Sciatic nerve (tissue), 2 donors: Measurements from ENCODE around the gene GALNT12. TPM values are rescaled to one million over a fixed set of nuclear protein-coding genes. Genes with fewer than 3 reads are reported as not detected.

Experiments
- ATAC-seq: fragments of 200-7000 bp; cut with Tn5 transposase; one replicate; pipeline ENCODE4 v1.9.1; 2020; ENCODE audit warnings: mild to moderate bottlenecking, moderate library complexity
- DNase-seq: peaks from one replicate; pipeline ENCODE4 v3.0.0-alpha.2; 2020; ENCODE audit warnings: low spot score
- intact Hi-C: fragments of 100-400 bp; cut with DNase I; formaldehyde crosslinking; loops from one replicate; pipeline ENCODE4 v1.14.2; 2022
- total RNA-seq: library from RNA; stranded (reverse); fragmentation: NEBNext Ultra II Directional; extraction: Animal tissue kit (Norgen Biotek cat#: 25700); gene quantifications from one replicate; pipeline ENCODE4 v1.2.1, GENCODE V29; 2021
- donor health status: DM: no; HTN: no; CAD: no.
- donor health status: DM: no; HTN: no; CAD: no.

The GALNT12 gene
- total RNA-seq, 1 donor from 2014 or later: 10.7 TPM

DNA sequence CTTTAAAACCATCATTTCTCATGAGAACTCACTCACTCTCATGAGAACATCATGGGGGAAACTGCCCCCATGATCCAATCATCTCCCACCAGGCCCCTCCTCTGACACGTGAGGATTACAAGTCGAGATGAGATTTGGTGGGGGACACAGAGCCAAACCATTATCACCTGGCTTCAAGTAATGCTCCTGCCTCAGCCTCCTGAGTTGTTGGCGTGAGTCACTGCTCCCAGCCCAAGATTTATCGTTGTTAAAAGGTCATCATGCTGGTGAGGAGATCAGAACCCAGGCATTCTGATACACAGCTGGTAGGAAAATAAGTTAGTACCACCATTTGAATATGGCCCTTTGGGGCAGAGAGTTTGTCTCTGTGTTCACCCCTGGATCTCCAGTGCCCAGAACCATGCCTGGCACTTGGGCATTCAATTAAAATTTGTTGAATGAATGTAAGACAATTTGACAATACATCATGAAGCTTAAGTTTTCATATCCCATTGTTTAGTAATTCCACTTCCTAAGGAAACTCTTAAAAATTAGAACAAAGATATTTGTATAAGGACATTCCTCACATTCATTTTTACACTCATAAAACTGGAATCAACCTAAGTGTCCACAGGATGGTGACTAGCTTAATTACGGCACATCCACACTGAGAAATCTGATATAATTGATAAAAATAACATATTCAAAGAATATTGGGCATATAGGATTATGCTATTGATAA lies 78.3 kb downstream of the GALNT12 start:
- ATAC-seq: no peak
- intact Hi-C loops: no loop called here
- peak; percentile 44 for DNase-seq

DNA sequence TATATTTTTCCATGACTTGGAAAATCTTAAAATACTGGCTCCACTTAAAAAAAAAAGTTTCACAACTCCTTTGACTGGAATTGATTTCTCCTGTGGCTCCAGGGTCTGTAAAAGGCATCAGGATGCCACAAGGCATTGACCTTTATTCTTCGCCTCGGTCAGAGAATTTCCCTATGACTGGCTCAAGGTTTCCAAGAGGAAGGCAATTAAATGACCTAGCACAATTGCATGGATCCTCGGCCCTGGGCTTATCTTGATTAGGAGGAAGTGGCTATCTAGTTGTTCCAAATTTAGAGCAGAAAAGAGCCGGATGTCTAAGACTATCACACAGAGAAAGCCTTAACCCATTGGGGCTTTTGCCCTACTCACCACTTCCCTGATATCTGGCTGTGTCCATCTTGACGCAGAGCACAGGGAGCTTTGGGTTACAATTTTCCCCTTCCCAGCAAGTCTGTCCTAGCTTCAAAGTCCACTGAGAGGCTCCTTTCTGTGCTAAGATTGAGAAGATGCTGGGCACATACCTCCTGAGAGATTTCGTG lies 79.3 kb downstream of the GALNT12 start:
- DNase-seq (peak; percentile 57), ATAC-seq (peak; percentile 52)
- intact Hi-C loops: no loop called here

- intact Hi-C loops: no loop called here
- DNase-seq: peak; percentile 60
- ATAC-seq: no peak
Observed at GRCh38 chr9:98887918-98888510, 80.5 kb downstream of the GALNT12 start.

- intact Hi-C loops: no loop called here
- ATAC-seq: peak; percentile 80
- DNase-seq: peak; percentile 54
Observed at GRCh38 chr9:98888801-98889421, 81.4 kb downstream of the GALNT12 start.

GRCh38 chr9:98890256-98890655 lies 82.8 kb downstream of the GALNT12 start:
- intact Hi-C loops: no loop called here
- DNase-seq (no peak), ATAC-seq (no peak)

- ATAC-seq (no peak), DNase-seq (no peak)
- intact Hi-C loops: no loop called here
Observed at GRCh38 chr9:98892288-98892687, 84.8 kb downstream of the GALNT12 start.

DNA sequence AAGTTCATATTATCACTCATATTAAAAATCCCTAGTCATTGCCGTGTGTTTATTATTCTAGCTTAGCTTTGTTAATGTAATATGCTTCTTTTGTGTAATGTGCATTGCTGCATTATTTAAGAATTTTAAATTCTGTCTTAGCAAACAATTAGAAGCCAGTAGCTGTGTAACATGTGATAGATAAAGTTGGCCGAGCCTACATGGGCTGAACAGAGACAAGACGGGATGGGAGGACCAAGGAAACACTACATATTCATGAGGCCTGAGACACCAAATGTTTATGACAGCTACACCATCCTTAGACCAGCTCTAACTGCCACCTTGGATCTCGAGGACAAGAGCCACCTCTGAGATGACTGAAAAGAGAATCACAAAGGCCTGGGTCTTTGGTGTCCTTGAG lies 85.2 kb downstream of the GALNT12 start:
- intact Hi-C loops: no loop called here
- no peak for ATAC-seq
- DNase-seq: no peak

- intact Hi-C loops: no loop called here
- no peak for ATAC-seq
Observed at GRCh38 chr9:98894171-98894570, 86.7 kb downstream of the GALNT12 start.

DNA sequence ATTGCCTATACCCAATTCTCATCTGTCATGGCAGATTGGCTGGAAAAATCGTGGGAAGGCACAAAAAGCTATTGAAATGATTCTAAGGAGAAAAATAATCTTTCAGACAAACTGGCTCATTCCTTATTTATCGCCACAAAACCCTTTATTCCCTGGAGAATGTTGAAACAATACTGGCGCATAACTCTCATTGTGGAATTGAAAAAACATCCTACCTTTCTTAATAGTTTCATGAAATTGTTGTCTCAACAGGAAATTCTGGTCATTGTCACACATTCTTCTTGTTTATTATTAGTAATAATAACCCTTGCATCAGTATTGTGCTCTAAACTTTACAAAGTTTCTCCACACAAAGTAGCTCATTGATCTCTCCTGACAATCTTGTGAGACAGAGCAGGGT lies 87.3 kb downstream of the GALNT12 start:
- intact Hi-C loops: no loop called here
- no peak for DNase-seq
- no peak for ATAC-seq

More at GRCh38 chr9:98894171-98894570, 86.7 kb downstream of the GALNT12 start:
- DNase-seq: no peak

- DNase-seq: no peak
- intact Hi-C loops: no loop called here
- no peak for ATAC-seq
Observed at GRCh38 chr9:98896632-98897031, 89.2 kb downstream of the GALNT12 start.

DNA sequence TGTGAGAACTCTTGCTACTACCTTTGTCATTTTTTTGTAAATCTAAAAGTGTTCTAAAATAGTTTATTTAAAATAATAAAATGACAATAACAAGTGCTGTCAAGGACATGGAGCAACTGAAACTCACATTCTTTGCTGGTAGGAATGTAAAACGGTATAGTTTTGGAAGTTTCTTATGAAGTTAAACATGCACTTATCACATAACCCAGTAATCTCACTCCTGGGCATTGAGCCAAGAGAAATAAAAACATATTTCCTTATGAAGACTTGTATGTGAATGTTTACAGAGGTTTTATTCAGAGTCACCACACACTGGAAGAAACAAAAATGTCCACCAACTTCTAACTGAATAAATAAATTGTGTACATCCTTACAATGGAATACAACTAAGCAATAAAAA lies 90.3 kb downstream of the GALNT12 start:
- intact Hi-C loops: no loop called here
- no peak for DNase-seq

DNA sequence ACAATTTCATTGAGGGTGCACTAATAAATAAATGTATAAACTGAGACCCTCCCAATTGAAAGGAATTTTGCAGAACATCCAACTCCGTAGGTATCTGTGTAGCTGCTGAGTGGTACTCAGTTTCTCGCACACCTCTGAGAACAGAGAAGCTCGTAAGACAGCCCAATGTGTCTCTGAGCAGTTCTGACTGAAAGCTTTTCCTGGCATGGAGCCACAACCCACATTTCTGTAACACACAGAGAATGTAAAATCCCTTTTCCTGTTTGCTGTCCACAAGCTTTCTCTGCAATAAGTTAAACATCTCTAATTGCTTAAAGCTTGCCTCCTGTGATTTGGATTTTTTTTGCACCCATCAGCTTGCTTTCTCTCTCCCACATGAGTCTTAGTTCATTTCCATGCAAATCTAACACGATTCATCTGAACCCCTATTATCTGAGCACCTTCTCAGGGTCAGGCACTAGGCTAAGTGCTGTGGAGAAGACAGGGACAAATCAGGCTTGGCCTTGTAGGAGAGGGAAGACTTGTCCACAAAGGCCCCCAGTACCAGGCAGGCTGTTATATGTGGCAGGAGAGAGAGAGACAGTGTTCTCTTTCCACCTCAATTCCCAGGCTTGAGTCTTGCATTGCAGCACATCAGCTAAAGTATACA lies 92.1 kb downstream of the GALNT12 start:
- ATAC-seq (no peak), DNase-seq (peak; percentile 70)
- intact Hi-C loops: no loop called here

More for the DNA sequence above, 90.3 kb downstream of the GALNT12 start:
- no peak for ATAC-seq

Other genes with a start within 250 kb of the GALNT12 start
- gene GABBR2, start 98.7 kb upstream of the GALNT12 start, total RNA-seq: 0.49 TPM
- gene ANKS6, start 11.1 kb upstream of the GALNT12 start, total RNA-seq: 16.5 TPM
- 94.6 TPM for gene COL15A1, start 136.2 kb downstream of the GALNT12 start, total RNA-seq